GM12878 (cell line): ENCODE measurements around the gene DMXL2. TPM values are rescaled to one million over a fixed set of nuclear protein-coding genes. Genes with fewer than 3 reads are reported as not detected.

ENCODE experiments used
- ATAC-seq: fragments of 200-7000 bp; cut with Tn5 transposase; 3 replicates; pipeline ENCODE4 v1.9.1; 2020; ENCODE audit warnings: mild to moderate bottlenecking, moderate library complexity
- BruUV-seq: library from RNA; stranded (reverse); fragments of 400-500 nt; replicated peaks from 2 replicates; lab custom pipeline; 2021; lab: Mats Ljungman, UMichigan
- CTCF ChIA-PET: fragments of 300-600 bp; sonication (Branson Sonifier 250); formaldehyde crosslinking; extraction: SDS; loops from one replicate; lab custom pipeline; 2021; ENCODE audit warnings: inconsistent platforms; lab: Yijun Ruan, JAX
- POLR2A ChIA-PET: fragments of 350-600 bp; formaldehyde crosslinking; extraction: SDS; loops from one replicate; lab custom pipeline; 2021; ENCODE audit warnings: inconsistent platforms; lab: Charles Lee
- RAD21 ChIA-PET: fragments of 300-600 bp; sonication (Branson Sonifier 250); formaldehyde crosslinking; loops from one replicate; lab custom pipeline; 2023; ENCODE audit warnings: antibody characterized with exemption; ENCODE audit not compliant: unreplicated experiment; lab: Charles Lee
- SMC1A ChIA-PET: fragments of 300-600 bp; sonication (Branson Sonifier 250); formaldehyde crosslinking; loops from one replicate; lab custom pipeline; 2023; ENCODE audit not compliant: unreplicated experiment, uncharacterized antibody; lab: Charles Lee
- DNase-seq: peaks from one replicate; pipeline ENCODE4 v3.0.0-alpha.2; 2011; ENCODE audit warnings: low read depth, low spot score
- FAIRE-seq: peaks from 3 replicates; lab custom pipeline; 2011; peaks lifted over from hg19 to GRCh38; lab: Jason Lieb, UNC
- H2AFZ ChIP-seq: 2 replicates; pipeline ENCODE4 v1.6.0; 2011; ENCODE audit warnings: low read depth, low read length, control low read depth; ENCODE audit not compliant: control insufficient read depth
- H3K27ac ChIP-seq: 2 replicates; pipeline ENCODE4 v1.5.1; 2011; ENCODE audit warnings: control low read depth; ENCODE audit not compliant: control insufficient read depth, insufficient read depth
- H3K27me3 ChIP-seq, 2 experiments: replicated peaks in 1 of 2; 2 replicates each; pipeline versions ENCODE4 v1.6.0 to v1.6.1; 2011; ENCODE audit warnings: low read length in 1 of 2; ENCODE audit not compliant: control insufficient read depth in 2 of 2, insufficient read depth in 2 of 2
- H3K36me3 ChIP-seq, 2 experiments: 2 replicates each; pipeline ENCODE4 v1.5.1; 2011; ENCODE audit warnings: low read length in 1 of 2; ENCODE audit not compliant: control insufficient read depth in 2 of 2, insufficient read depth in 2 of 2
- H3K4me1 ChIP-seq: 2 replicates; pipeline ENCODE4 v1.6.1; 2011; ENCODE audit warnings: mild to moderate bottlenecking, low read length, moderate library complexity, mixed read lengths; ENCODE audit not compliant: control insufficient read depth, insufficient read depth
- H3K4me2 ChIP-seq: 2 replicates; pipeline ENCODE4 v1.6.0; 2011; ENCODE audit warnings: control low read depth; ENCODE audit not compliant: control insufficient read depth, insufficient read depth
- H3K4me3 ChIP-seq: fragments of 200-600 bp; sonication (generic); 2 replicates; pipeline ENCODE4 v1.5.1; 2016
- H3K79me2 ChIP-seq: 2 replicates; pipeline ENCODE4 v1.6.0; 2011; ENCODE audit warnings: low read length; ENCODE audit not compliant: control insufficient read depth, insufficient read depth
- H3K9ac ChIP-seq: 2 replicates; pipeline ENCODE4 v1.8.0; 2011; ENCODE audit warnings: low read length, control low read depth, mixed read lengths; ENCODE audit not compliant: control insufficient read depth, insufficient read depth
- H3K9me3 ChIP-seq: replicated peaks from 3 replicates; pipeline ENCODE4 v1.5.1; 2011; ENCODE audit warnings: mild to moderate bottlenecking, low read length; ENCODE audit not compliant: control insufficient read depth, insufficient read depth
- H4K20me1 ChIP-seq: 2 replicates; pipeline ENCODE4 v1.6.0; 2011; ENCODE audit not compliant: control insufficient read depth, insufficient read depth
- BMI1 ChIP-seq: fragments of 450-650 bp; IDR thresholded peaks from 2 replicates; pipeline ENCODE4 v1.6.1; 2016; ENCODE audit warnings: mild to moderate bottlenecking, moderate library complexity, borderline replicate concordance
- BRCA1 ChIP-seq: IDR thresholded peaks from 2 replicates; pipeline ENCODE4 v1.6.1; 2011; ENCODE audit warnings: low read depth, low read length, improper control_type of control experiment
- CBX5 ChIP-seq: sonication (generic); IDR thresholded peaks from 2 replicates; pipeline ENCODE4 v1.6.1; 2016; ENCODE audit warnings: low read depth, moderate library complexity, mild to moderate bottlenecking, inconsistent platforms
- DPF2 ChIP-seq: fragments of 450-650 bp; IDR thresholded peaks from 2 replicates; pipeline ENCODE4 v1.6.1; 2017; ENCODE audit warnings: mild to moderate bottlenecking
- FOS ChIP-seq: IDR thresholded peaks from 3 replicates; pipeline ENCODE4 v1.6.1; 2011; ENCODE audit warnings: borderline replicate concordance; ENCODE audit not compliant: insufficient read length; ENCODE audit errors: extremely low read depth
- HCFC1 ChIP-seq: fragments of 150-350 bp; IDR thresholded peaks from 2 replicates; pipeline ENCODE4 v1.6.1; 2014; ENCODE audit warnings: low read length
- MTA3 ChIP-seq: IDR thresholded peaks from 2 replicates; pipeline ENCODE4 v1.6.1; 2012; ENCODE audit warnings: low read length, inconsistent platforms, borderline replicate concordance
- POU2F2 ChIP-seq: IDR thresholded peaks from 3 replicates; pipeline ENCODE4 v1.6.1; 2011; ENCODE audit warnings: low read depth, mild to moderate bottlenecking, low read length, borderline replicate concordance
- RFX5 ChIP-seq: IDR thresholded peaks from 2 replicates; pipeline ENCODE4 v1.6.1; 2011; ENCODE audit warnings: low read depth, low read length, improper control_type of control experiment
- TCF12 ChIP-seq: IDR thresholded peaks from 2 replicates; pipeline ENCODE4 v1.6.1; 2011; ENCODE audit warnings: low read depth, mild to moderate bottlenecking, low read length
- TCF3 ChIP-seq: IDR thresholded peaks from 2 replicates; pipeline ENCODE4 v1.6.1; 2012; ENCODE audit warnings: low read depth, mild to moderate bottlenecking, low read length, borderline replicate concordance; ENCODE audit not compliant: insufficient read depth
- ZNF24 ChIP-seq: fragments of 450-650 bp; IDR thresholded peaks from 2 replicates; pipeline ENCODE4 v1.6.1; 2017; ENCODE audit warnings: antibody characterized with exemption, mild to moderate bottlenecking
- WGBS: methylation state at CpG from one replicate; pipeline ENCODE4 v1.1.6; 2016; ENCODE audit warnings: low lambda C conversion rate; ENCODE audit not compliant: insufficient replicate concordance, insufficient coverage; ENCODE audit errors: missing lambda C conversion rate; 5-methylcytosine and 5-hydroxymethylcytosine counted together
- in situ Hi-C: fragments of 300-500 bp; cut with MboI; formaldehyde crosslinking; loops from 9 replicates; pipeline ENCODE4 v1.14.3; 2018; ENCODE audit warnings: mixed read lengths
- intact Hi-C: fragments of 100-400 bp; cut with micrococcal nuclease; formaldehyde crosslinking; loops from one replicate; pipeline ENCODE4 v1.14.2; 2022; ENCODE audit not compliant: unreplicated experiment
- polyA plus RNA-seq, 11 experiments: library from polyadenylated mRNA; depleted of rRNA in 4 of 11; unstranded in 6 of 11; stranded (reverse) in 5 of 11; fragments of >200 nt; fragmentation: Nextera tagmentation in 4 of 11; fragmentation: Illumina TruSeq in 1 of 11; extraction: Ambion mirVana in 4 of 11; extraction: Trizol in 1 of 11; gene quantifications; 1 replicate in 1 of 11; 2 replicates in 10 of 11; pipeline versions ENCODE4 v1.2.1 to v1.2.3, GENCODE V29; 2011 to 2016; ENCODE audit warnings: inconsistent platforms in 2 of 11, missing spikeins in 2 of 11, low read depth in 1 of 11
- total RNA-seq, 4 experiments: library from RNA; depleted of rRNA in 3 of 4; stranded (reverse); fragments of >200 nt in 3 of 4; fragmentation: Illumina TruSeq in 1 of 4; extraction: Trizol in 1 of 4; gene quantifications; 2 replicates each; pipeline versions ENCODE4 v1.2.1 to v1.2.3, GENCODE V29; 2013 to 2021
- TF ChIP-seq, protein P1 (sequence below): IDR thresholded peaks from 2 replicates; pipeline ENCODE4 v1.6.1; 2012; ENCODE audit warnings: low read depth, low read length, improper control_type of control experiment
- TF ChIP-seq, protein P2 (sequence below): fragments of 450-650 bp; formaldehyde crosslinking; IDR thresholded peaks from 2 replicates; pipeline ENCODE4 v1.5.0; 2022; ENCODE audit warnings: mild to moderate bottlenecking, missing genetic modification characterization

Gene DMXL2
- total and polyA plus RNA-seq, 10 of the 15 experiments (the other 5 are each of a cell fraction or from before 2014, with no cell fraction given) = 8.5 to 32.1 (median 22.0) TPM

DNA sequence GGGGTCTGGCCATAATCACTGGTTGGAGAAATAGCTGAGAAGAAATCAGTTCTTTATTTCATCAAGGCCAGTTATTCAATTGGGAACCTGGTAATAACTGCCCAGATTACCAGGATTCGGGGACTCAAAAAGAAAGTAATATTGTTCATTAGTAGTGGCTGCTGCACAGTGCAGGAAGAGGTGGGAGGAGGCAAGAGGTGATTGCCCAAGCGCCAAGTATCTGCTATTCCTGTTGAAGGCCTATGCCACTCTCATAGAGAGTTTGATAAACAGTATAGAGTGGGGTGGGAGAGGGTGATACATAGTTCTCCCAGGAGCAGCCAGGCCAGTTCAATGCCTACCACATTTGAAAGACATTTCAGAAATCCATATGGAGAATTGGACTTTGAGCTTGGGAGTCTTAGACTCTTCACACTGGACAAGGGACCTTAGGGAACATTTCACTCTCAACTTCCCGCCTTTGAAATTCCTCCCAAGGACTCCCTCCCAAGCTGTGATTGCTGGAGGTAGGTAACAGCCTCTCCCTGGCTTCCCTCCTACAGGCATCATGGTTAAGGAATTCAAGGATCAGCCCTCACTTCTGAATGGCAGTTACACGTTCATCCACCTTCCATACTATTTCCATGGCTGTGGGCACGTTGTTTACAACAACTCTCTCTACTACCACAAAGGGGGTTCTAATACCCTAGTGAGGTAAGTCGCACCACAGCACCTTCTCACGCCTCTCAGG lies 221.4 kb downstream of the DMXL2 start:
- ChIA-PET POLR2A (no interaction called here), SMC1A (interaction anchor here (0.6 to 2.4 kb wide), 12 partner anchors 20 to 238 kb away, joined by 3 to 8 read pairs (median 3); no protein-coding TSS in a partner anchor), RAD21 (interaction anchor here (1.0 to 1.7 kb wide), 4 partner anchors 19 to 239 kb away, joined by 3 to 5 read pairs (median 4); no protein-coding TSS in a partner anchor), CTCF (interaction anchor here (0.6 to 3.9 kb wide), 21 partner anchors 7 to 238 kb away, joined by 3 to 20 read pairs (median 3); no protein-coding TSS in a partner anchor)
- no peak for DNase-seq
- Histone ChIP-seq H4K20me1 (no peaks in the 10 kb centered on the region; the same call in 1 of the 2 replicates), H3K27ac (no peak overlapping the region), H2AFZ (no peak overlapping the region), H3K4me1 (no peaks in the 10 kb centered on the region), H3K9ac (no peak overlapping the region), H3K36me3 (no peaks in the 10 kb centered on the region), H3K4me3 (no peak overlapping the region), H3K4me2 (no peak overlapping the region), H3K27me3 (peaks cover 4% of the 10 kb centered on the region in 2 experiments; a peak in 3 of 4 replicates), H3K79me2 (no peaks in the 10 kb centered on the region), H3K9me3 (no peaks in the 10 kb centered on the region)
- no peak for FAIRE-seq
- intact Hi-C loops (no loop called here), in situ Hi-C loops (no loop called here)
- no TSS peak for BruUV-seq
- TF ChIP-seq DPF2 (no peak), FOS (no peak), BRCA1 (no peak), HCFC1 (no peak), MTA3 (no peak), CBX5 (no peak)
- ATAC-seq = no peak
- 48% methylated on average over 7 of the region's 7 CpGs for WGBS

DNA sequence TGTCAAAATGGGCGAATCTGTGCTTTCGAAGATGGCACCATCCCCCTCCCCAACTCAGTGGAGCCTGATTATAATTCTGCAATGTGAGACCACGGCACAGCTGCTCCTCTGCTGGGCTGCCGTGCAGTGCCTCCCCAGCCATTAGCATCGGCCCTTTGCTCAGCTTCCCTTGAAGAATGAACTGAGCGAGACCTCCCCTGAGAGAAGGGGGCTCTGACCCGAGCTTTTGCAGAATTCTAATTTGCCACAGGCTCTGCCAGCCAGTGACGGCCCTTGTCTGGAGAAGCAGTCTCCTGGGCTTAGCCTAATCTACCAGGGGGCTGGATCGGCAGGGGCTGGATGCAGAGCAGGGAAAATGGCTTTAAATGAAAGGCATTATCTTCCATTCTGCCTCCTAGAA lies 223.9 kb downstream of the DMXL2 start:
- no peak overlapping the region for H3K4me3 ChIP-seq
- ChIA-PET SMC1A (interaction anchor here (1.2 kb wide), 1 partner anchor 171 kb away, joined by 3 read pairs; no protein-coding TSS in a partner anchor), POLR2A (no interaction called here), CTCF (interaction anchor here (0.5 to 1.7 kb wide), 5 partner anchors 16 to 236 kb away, joined by 3 to 4 read pairs (median 3); no protein-coding TSS in a partner anchor), RAD21 (interaction anchor here (1.3 kb wide), 1 partner anchor 118 kb away, joined by 3 read pairs; no protein-coding TSS in a partner anchor)
- no peak for ATAC-seq
- no peaks in the 10 kb centered on the region for H3K79me2 ChIP-seq
- no peaks in the 10 kb centered on the region for H3K4me1 ChIP-seq
- no peaks in the 10 kb centered on the region for H3K36me3 ChIP-seq
- no peaks in the 10 kb centered on the region; the same call in 1 of the 2 replicates for H4K20me1 ChIP-seq
- H3K9ac ChIP-seq = no peak overlapping the region
- no peak for FAIRE-seq
- in situ Hi-C loops = no loop called here
- H3K4me2 ChIP-seq = no peak overlapping the region
- DNase-seq = no peak
- H3K9me3 ChIP-seq = no peaks in the 10 kb centered on the region
- 41% methylated on average over 9 of the region's 9 CpGs for WGBS
- H3K27ac ChIP-seq = no peak overlapping the region
- BruUV-seq = no TSS peak
- intact Hi-C loops = no loop called here
- H2AFZ ChIP-seq = no peak overlapping the region
- H3K27me3 ChIP-seq = peaks cover 3 to 7% of the 10 kb centered on the region in 2 experiments; a peak in 3 of 4 replicates
- TF ChIP-seq POU2F2 (no peak), TCF12 (no peak), ZNF24 (no peak), TCF3 (no peak), RFX5 (no peak), BMI1 (no peak)
- TF ChIP-seq, protein P1, sequence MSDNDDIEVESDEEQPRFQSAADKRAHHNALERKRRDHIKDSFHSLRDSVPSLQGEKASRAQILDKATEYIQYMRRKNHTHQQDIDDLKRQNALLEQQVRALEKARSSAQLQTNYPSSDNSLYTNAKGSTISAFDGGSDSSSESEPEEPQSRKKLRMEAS = no peak
- TF ChIP-seq, protein P2, sequence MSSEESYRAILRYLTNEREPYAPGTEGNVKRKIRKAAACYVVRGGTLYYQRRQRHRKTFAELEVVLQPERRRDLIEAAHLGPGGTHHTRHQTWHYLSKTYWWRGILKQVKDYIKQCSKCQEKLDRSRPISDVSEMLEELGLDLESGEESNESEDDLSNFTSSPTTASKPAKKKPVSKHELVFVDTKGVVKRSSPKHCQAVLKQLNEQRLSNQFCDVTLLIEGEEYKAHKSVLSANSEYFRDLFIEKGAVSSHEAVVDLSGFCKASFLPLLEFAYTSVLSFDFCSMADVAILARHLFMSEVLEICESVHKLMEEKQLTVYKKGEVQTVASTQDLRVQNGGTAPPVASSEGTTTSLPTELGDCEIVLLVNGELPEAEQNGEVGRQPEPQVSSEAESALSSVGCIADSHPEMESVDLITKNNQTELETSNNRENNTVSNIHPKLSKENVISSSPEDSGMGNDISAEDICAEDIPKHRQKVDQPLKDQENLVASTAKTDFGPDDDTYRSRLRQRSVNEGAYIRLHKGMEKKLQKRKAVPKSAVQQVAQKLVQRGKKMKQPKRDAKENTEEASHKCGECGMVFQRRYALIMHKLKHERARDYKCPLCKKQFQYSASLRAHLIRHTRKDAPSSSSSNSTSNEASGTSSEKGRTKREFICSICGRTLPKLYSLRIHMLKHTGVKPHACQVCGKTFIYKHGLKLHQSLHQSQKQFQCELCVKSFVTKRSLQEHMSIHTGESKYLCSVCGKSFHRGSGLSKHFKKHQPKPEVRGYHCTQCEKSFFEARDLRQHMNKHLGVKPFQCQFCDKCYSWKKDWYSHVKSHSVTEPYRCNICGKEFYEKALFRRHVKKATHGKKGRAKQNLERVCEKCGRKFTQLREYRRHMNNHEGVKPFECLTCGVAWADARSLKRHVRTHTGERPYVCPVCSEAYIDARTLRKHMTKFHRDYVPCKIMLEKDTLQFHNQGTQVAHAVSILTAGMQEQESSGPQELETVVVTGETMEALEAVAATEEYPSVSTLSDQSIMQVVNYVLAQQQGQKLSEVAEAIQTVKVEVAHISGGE (CRISPR knock-in tag) = no peak
